Measurements from ENCODE around the gene UPK3A.
A peak's percentile ranks its signal among the peaks of the same experiment; 100 is the strongest.

UPK3A gene

GRCh38 chr22:45268958-45269844 lies 15.5 kb upstream of the UPK3A start:
- peaks cover 17% of the 10 kb centered on the region for H3K27me3 Mint-ChIP-seq (ENCODE audit: low read depth)
- no peaks in the 10 kb centered on the region for H3K9me3 Mint-ChIP-seq
- H3K36me3 Mint-ChIP-seq (ENCODE audit: low read depth) = no peaks in the 10 kb centered on the region
- TF ChIP-seq CTCF (IDR thresholded peaks at IDR 0.05; ENCODE audit: unreplicated experiment in 3 of 3) = peak; percentile 96 to 97 (median 96)
- H3K4me1 Mint-ChIP-seq = peaks cover 39% of the 10 kb centered on the region
- H3K27ac Mint-ChIP-seq = peak overlapping the region in 2 of 3 experiments; percentile 33 to 88
- peak overlapping the region; percentile 90 to 93 (median 90) for H3K4me3 Mint-ChIP-seq

- Mint-ChIP-seq H3K27ac (peak overlapping the region in 1 of 3 experiments; percentile 51), H3K27me3 (ENCODE audit: low read depth) (peaks cover 21% of the 10 kb centered on the region), H3K4me1 (peaks cover 40% of the 10 kb centered on the region), H3K4me3 (peak overlapping the region; percentile 81 to 87 (median 82)), H3K36me3 (ENCODE audit: low read depth) (no peaks in the 10 kb centered on the region), H3K9me3 (no peaks in the 10 kb centered on the region)
- TF ChIP-seq CTCF (IDR thresholded peaks at IDR 0.05; ENCODE audit: unreplicated experiment in 3 of 3) = no peak
Observed at GRCh38 chr22:45270095-45271020, 14.4 kb upstream of the UPK3A start.

- Mint-ChIP-seq H3K36me3 (ENCODE audit: low read depth) (no peaks in the 10 kb centered on the region), H3K9me3 (no peaks in the 10 kb centered on the region), H3K27me3 (ENCODE audit: low read depth) (peaks cover 22% of the 10 kb centered on the region), H3K27ac (peak overlapping the region; percentile 75 to 88 (median 77)), H3K4me1 (peaks cover 37% of the 10 kb centered on the region), H3K4me3 (peak overlapping the region in 2 of 3 experiments; percentile 53 to 76)
- TF ChIP-seq CTCF (IDR thresholded peaks at IDR 0.05; ENCODE audit: unreplicated experiment in 3 of 3) = no peak
Observed at GRCh38 chr22:45271667-45272201, 13.0 kb upstream of the UPK3A start.

GRCh38 chr22:45272498-45272897 lies 12.3 kb upstream of the UPK3A start:
- Mint-ChIP-seq H3K36me3 (ENCODE audit: low read depth) (no peaks in the 10 kb centered on the region), H3K9me3 (no peaks in the 10 kb centered on the region), H3K4me3 (no peak overlapping the region), H3K27ac (peak overlapping the region in 1 of 3 experiments; percentile 75), H3K4me1 (peaks cover 35% of the 10 kb centered on the region), H3K27me3 (ENCODE audit: low read depth) (peaks cover 25% of the 10 kb centered on the region)
- no peak for TF ChIP-seq CTCF (IDR thresholded peaks at IDR 0.05; ENCODE audit: unreplicated experiment in 3 of 3)

GRCh38 chr22:45273452-45274075 lies 11.2 kb upstream of the UPK3A start:
- H3K4me1 Mint-ChIP-seq = peaks cover 35% of the 10 kb centered on the region
- H3K27me3 Mint-ChIP-seq (ENCODE audit: low read depth) = peaks cover 31% of the 10 kb centered on the region
- H3K4me3 Mint-ChIP-seq = no peak overlapping the region
- no peaks in the 10 kb centered on the region for H3K9me3 Mint-ChIP-seq
- H3K27ac Mint-ChIP-seq = peak overlapping the region in 2 of 3 experiments; percentile 49 to 66
- H3K36me3 Mint-ChIP-seq (ENCODE audit: low read depth) = no peaks in the 10 kb centered on the region
- TF ChIP-seq CTCF (IDR thresholded peaks at IDR 0.05; ENCODE audit: unreplicated experiment in 3 of 3) = no peak
